Pancreas (tissue), 10 donors: ENCODE results near the gene LMTK2. TPM values are rescaled to one million over a fixed set of nuclear protein-coding genes. Genes with fewer than 3 reads are reported as not detected.
A peak's percentile ranks its signal among the peaks of the same experiment; 100 is the strongest.

Source experiments
- ATAC-seq, 4 donors: fragments of 200-7000 bp; cut with Tn5 transposase; one replicate each; pipeline versions ENCODE4 v1.8.0 to v1.9.1; 2020; ENCODE audit warnings: mild to moderate bottlenecking in 4 of 4, moderate library complexity in 4 of 4
- DNase-seq, 6 donors: peaks; one replicate each; pipeline ENCODE4 v3.0.0-alpha.2; 2020
- FAIRE-seq: peaks from 2 replicates; lab custom pipeline; 2012; peaks lifted over from hg19 to GRCh38; lab: Jason Lieb, UNC
- H3K27ac ChIP-seq, 4 donors: fragments of 200-600 bp; sonication (generic); 1 replicate in 3 of 4; 2 replicates in 1 of 4; pipeline versions ENCODE4 v1.5.0 to v1.8.0; 2020
- H3K27me3 ChIP-seq, 4 donors: fragments of 200-600 bp; one replicate each; pipeline ENCODE4 v1.8.0; 2021
- H3K36me3 ChIP-seq, 3 donors: fragments of 200-600 bp; sonication (generic) in 1 of 3; one replicate each; pipeline versions ENCODE4 v1.5.0 to v1.8.0; 2020 to 2021
- H3K4me1 ChIP-seq, 3 donors: fragments of 200-600 bp; one replicate each; pipeline ENCODE4 v1.8.0; 2021
- H3K4me3 ChIP-seq, 4 donors: fragments of 200-600 bp; sonication (generic) in 2 of 4; one replicate each; pipeline versions ENCODE4 v1.5.0 to v1.8.0; 2020 to 2021
- H3K9me3 ChIP-seq, 4 donors: fragments of 200-600 bp; one replicate each; pipeline ENCODE4 v1.8.0; 2021
- WGBS, 2 donors: extraction: QIAGEN DNeasy Blood & Tissue Kit; methylation state at CpG; one replicate each; pipeline ENCODE4 v1.1.7; 2013; 5-methylcytosine and 5-hydroxymethylcytosine counted together
- intact Hi-C, 3 donors: fragments of 100-400 bp; cut with DNase I; formaldehyde crosslinking; loops; one replicate each; pipeline versions ENCODE4 v1.11.1 to v1.14.2; 2022
- polyA plus RNA-seq, 2 donors: library from polyadenylated mRNA; stranded (reverse); fragments of 200-250 nt; gene quantifications; one replicate each; pipeline ENCODE4 v1.2.3, GENCODE V29; 2013
- total RNA-seq, 6 donors: library from RNA; stranded (reverse); fragmentation: NEBNext Ultra II Directional in 4 of 6; extraction: Animal tissue kit (Norgen Biotek cat#: 25700) in 4 of 6; gene quantifications; one replicate each; pipeline versions ENCODE4 v1.2.1 to v1.2.4, GENCODE V29; 2021 to 2023
- TF ChIP-seq, protein P1 (sequence below), 4 donors: fragments of 200-600 bp; sonication (generic) in 3 of 4; IDR thresholded peaks; one replicate each; pipeline versions ENCODE4 v1.5.0 to v1.8.0; 2021; ENCODE audit warnings: antibody characterized with exemption in 4 of 4
- donor health status: healthy with polysubstance abuse.
- donor health status: DM: no; HTN: no; CAD: no; lungs with moderate emphysema.
- donor health status: DM: no; HTN: no; CAD: no.
- donor health status: control.
- donor health status: control.
- donor health status: Bipolar disorder and iron deficiency.
- donor health status: DM: yes; HTN: yes; CAD: no.
- donor health status: DM: no; HTN: no; CAD: no.
- donor health status: DM: no; HTN: no; CAD: no.
- donor health status: DM: yes; HTN: yes; CAD: no.

Gene LMTK2
- total and polyA plus RNA-seq, 8 donors = 5.9 to 20.0 (median 16.5) TPM

DNA sequence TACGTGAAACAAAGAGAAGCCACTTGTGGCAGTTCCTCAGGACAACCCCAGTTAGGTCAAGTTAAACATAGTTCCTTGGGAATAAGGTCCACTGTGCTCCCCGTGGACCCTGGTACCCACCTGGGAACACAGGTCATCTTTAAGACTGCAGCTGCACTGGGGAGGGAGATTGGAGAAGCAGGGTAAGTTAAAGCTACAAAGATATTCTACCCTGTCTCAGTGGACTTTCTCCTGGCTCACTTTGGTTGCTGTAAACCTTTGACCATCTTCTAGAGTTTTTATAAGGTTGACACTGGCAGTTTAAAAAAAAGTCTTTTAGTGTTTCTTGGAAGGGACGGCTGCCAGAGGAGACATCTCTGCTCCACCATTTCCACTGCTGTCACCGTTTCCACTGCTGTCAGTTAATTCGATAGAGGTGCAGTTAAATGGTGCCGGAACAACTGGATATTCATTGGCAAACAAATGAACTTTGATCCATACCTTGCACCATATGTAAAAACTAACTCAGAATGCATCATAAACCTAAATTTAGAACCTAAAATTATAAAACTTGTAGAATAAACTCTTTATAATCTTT lies 42.5 kb downstream of the LMTK2 start:
- no peaks in the 10 kb centered on the region for H3K27me3 ChIP-seq
- H3K36me3 ChIP-seq = peaks cover 0 to 16% (median 3%) of the 10 kb centered on the region in 3 donors
- ATAC-seq (no peak), FAIRE-seq (peak; percentile 51), DNase-seq (no peak)
- peaks cover 0 to 3% (median 0%) of the 10 kb centered on the region in 4 donors for H3K9me3 ChIP-seq
- 91 to 96% methylated on average over 6 of the region's 6 CpGs for WGBS, 2 donors
- intact Hi-C loops = no loop called here
- H3K27ac ChIP-seq = no peak overlapping the region
- no peak overlapping the region for H3K4me3 ChIP-seq
- H3K4me1 ChIP-seq = no peaks in the 10 kb centered on the region
- TF ChIP-seq, protein P1, sequence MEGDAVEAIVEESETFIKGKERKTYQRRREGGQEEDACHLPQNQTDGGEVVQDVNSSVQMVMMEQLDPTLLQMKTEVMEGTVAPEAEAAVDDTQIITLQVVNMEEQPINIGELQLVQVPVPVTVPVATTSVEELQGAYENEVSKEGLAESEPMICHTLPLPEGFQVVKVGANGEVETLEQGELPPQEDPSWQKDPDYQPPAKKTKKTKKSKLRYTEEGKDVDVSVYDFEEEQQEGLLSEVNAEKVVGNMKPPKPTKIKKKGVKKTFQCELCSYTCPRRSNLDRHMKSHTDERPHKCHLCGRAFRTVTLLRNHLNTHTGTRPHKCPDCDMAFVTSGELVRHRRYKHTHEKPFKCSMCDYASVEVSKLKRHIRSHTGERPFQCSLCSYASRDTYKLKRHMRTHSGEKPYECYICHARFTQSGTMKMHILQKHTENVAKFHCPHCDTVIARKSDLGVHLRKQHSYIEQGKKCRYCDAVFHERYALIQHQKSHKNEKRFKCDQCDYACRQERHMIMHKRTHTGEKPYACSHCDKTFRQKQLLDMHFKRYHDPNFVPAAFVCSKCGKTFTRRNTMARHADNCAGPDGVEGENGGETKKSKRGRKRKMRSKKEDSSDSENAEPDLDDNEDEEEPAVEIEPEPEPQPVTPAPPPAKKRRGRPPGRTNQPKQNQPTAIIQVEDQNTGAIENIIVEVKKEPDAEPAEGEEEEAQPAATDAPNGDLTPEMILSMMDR (IDR thresholded peaks at IDR 0.05) = no peak

DNA sequence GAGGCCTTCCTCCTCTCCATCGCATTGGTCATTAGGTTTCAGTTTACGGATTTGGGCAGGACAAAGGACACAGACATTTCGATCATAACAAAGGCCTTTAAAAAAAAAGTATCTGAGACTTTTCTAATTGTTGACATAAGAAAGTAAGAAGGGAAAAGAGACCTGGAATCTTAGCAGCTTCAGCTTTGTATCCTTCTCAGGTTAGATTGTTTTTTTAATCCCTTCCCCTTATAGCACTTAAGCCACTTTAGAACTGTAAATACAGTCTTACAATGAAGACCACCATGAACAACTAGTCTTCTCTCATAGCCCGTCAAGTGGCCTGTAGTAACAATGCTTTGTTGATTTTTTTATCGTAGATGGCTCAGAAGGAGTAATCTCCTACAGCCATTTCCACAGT lies 45.2 kb downstream of the LMTK2 start:
- no peak for FAIRE-seq
- intact Hi-C loops = no loop called here

DNA sequence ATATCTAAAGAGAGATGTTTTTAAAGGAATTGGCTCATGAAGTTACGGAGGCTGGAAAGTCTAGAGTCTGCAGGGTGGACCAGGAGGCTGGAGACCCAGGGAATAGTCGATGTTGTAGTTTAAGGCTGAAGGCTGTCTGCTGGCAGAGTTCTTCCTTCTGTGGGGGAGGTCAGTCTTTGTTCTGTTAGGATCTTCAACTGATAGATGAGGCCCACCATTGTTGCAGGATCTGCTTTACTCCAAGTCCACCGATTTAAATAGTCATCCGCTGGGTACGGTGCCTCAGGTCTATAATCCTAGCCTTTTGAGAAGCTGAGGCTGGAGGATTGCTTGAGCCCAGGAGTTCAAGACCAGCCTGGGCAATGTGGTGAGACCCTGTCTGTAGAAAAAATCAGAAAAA lies 50.0 kb downstream of the LMTK2 start:
- TF ChIP-seq, protein P1 (IDR thresholded peaks at IDR 0.05) = no peak
- intact Hi-C loops = no loop called here
- no peak overlapping the region for H3K27ac ChIP-seq
- DNase-seq (no peak), ATAC-seq (no peak), FAIRE-seq (no peak)
- peaks cover 0 to 28% (median 7%) of the 10 kb centered on the region in 3 donors for H3K36me3 ChIP-seq
- no peaks in the 10 kb centered on the region for H3K4me1 ChIP-seq
- no peaks in the 10 kb centered on the region for H3K9me3 ChIP-seq
- no peaks in the 10 kb centered on the region for H3K27me3 ChIP-seq
- WGBS, 2 donors = 97 to 98% methylated on average over 5 of the region's 5 CpGs
- H3K4me3 ChIP-seq = no peak overlapping the region

More for the DNA sequence above, 45.2 kb downstream of the LMTK2 start:
- Histone ChIP-seq H3K27ac (no peak overlapping the region), H3K27me3 (no peaks in the 10 kb centered on the region), H3K36me3 (peaks cover 0 to 32% (median 7%) of the 10 kb centered on the region in 3 donors), H3K9me3 (no peaks in the 10 kb centered on the region), H3K4me1 (no peaks in the 10 kb centered on the region), H3K4me3 (no peak overlapping the region)
- DNase-seq (no peak), ATAC-seq (no peak)
- 95 to 96% methylated on average over 5 of the region's 5 CpGs for WGBS, 2 donors
- TF ChIP-seq, protein P1 (IDR thresholded peaks at IDR 0.05) = no peak

DNA sequence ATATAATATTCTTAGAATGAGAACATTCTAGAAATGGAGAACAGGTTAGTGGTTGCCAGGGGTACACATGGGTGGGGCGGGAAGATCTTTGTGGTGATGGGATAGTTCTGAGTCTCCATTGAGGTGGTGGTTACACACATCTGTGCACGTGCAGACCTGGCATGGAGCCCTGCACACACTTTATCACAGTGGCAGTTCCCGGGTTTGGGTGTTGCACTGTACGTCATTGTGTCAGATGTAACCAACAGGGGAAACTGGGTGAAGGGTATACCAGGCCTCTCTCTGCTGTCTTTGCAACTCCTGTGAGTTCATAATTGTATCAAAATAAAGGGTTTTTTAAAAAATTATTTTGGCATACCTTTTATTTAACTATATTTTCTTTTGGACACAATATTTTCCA lies 51.1 kb downstream of the LMTK2 start:
- intact Hi-C loops = no loop called here
- TF ChIP-seq, protein P1 (IDR thresholded peaks at IDR 0.05) = no peak
- no peaks in the 10 kb centered on the region for H3K4me1 ChIP-seq
- no peak for DNase-seq
- no peak overlapping the region for H3K27ac ChIP-seq
- no peaks in the 10 kb centered on the region for H3K27me3 ChIP-seq
- no peak for FAIRE-seq
- ATAC-seq = no peak
- H3K9me3 ChIP-seq = no peaks in the 10 kb centered on the region
- no peak overlapping the region for H3K4me3 ChIP-seq
- 68 to 71% methylated on average over 4 of the region's 4 CpGs for WGBS, 2 donors
- peaks cover 0 to 17% (median 4%) of the 10 kb centered on the region in 3 donors for H3K36me3 ChIP-seq

DNA sequence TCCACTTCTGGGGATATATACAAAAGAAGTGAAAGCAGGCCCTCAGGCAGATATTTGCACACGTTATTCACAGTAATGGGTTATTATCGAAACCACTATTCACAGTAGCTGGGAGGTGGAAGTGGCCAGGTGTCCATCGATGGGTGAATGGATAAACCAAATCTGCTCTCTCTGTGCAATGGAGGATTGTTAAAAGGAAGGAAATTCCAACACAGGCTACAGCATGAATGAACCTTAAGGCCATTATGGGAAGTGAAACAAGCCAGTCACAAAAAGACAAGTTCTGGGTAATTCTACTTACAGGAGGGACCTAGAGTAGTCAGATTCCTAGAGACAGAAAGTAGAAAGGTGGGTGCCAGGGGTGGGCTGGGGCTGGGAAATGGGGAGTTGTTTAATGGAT lies 56.1 kb downstream of the LMTK2 start:
- no peak overlapping the region for H3K27ac ChIP-seq
- peaks cover 0 to 8% (median 0%) of the 10 kb centered on the region in 3 donors for H3K4me1 ChIP-seq

More for the DNA sequence above, 56.1 kb downstream of the LMTK2 start:
- intact Hi-C loops = loop anchor here in 1 of 3 donors (10.0 kb wide), 1 partner anchor 138 kb away; no protein-coding TSS in a partner anchor
- 94 to 98% methylated on average over 3 of the region's 3 CpGs for WGBS, 2 donors
- DNase-seq = no peak
- H3K27me3 ChIP-seq = no peaks in the 10 kb centered on the region
- no peaks in the 10 kb centered on the region for H3K9me3 ChIP-seq
- no peaks in the 10 kb centered on the region for H3K36me3 ChIP-seq
- H3K4me3 ChIP-seq = no peak overlapping the region
- TF ChIP-seq, protein P1 (IDR thresholded peaks at IDR 0.05) = no peak
- no peak for FAIRE-seq
- ATAC-seq = no peak
